IPS DF 4.7 (cell line): Measurements from ENCODE around the gene PIGB.
"Not testable (repeated sequence)": the region's sequence is repeated elsewhere in the genome, so short reads cannot be mapped to it uniquely, and the experiment has no call there.

Experiments used
- DNase-seq: peaks from one replicate; pipeline ENCODE4 v3.0.0-alpha.2; 2013; ENCODE audit warnings: low spot score; ENCODE audit errors: extremely low read depth

PIGB gene

DNA sequence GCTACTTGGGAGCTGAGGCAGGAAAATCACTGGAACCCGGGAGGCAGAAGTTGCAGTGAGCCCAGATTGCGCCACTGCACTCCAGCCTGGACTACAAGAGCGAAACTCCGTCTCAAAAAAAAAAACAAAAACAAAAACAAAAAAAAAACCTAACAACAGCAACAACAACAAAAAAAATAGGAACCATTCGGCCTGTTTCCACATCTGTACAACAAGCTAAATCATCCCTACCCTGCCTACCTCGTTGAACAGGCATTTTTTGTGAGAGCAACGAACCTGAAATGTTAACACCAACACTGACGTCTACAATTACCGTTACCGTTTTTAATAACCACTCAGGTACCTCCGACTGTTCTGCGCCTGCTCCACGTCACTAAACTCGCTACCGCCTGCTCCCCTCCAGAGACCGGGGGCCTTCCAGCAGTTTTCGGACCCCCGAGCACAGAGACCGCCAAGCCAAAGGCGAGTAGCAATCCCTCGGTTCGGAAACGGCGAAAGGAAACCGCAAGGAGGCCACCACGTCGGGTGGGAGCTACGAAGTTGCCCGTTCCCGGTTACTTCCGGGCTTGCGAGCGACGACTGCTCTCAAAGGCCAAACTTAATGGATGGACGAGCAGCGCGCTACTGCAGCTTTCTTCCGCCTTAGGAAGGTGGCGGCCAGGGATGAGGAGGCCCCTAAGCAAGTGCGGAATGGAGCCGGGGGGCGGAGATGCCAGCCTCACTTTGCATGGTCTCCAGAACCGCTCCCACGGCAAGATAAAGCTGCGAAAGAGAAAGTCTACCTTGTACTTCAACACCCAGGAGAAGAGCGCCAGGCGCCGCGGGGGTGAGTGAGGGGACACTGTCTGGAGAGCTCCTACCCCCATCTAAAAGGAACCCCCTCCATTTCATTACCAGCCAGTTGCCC is at the start of gene PIGB, which contains the start of gene PIGBOS1:
TSS of gene PIGB (plus strand) at position 635 of the 907 bp plus-strand sequence. CDS start at position 664, 29 bp downstream.
TSS of gene PIGBOS1 (minus strand) at position 536 of the 907 bp plus-strand sequence. CDS start 1,331 bp downstream, outside the sequence.
- no peak for DNase-seq

DNA sequence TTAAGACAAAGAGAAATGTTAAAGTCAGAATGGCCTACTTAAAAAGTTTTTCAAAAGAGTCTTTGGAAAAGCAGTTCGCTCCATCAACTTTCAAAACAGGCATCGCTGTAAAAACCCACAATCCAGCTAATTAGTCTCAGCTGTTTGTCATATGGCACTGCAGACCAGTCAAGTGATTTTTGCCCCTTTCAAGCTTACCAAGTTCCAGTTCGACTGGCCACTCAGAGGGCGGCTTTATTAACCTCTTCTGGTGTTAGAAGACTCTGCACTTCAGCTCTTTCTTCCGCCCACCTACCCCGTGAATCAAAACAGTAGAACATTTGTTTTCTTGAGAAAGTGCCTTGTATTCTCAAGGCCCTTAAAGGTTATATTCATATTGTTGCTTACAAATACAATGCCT is 48.7 kb upstream of the PIGB start:
- no peak for DNase-seq

- DNase-seq, result no peak
Measured at GRCh38 chr15:55276324-55276723, 42.7 kb upstream of the PIGB start.

DNA sequence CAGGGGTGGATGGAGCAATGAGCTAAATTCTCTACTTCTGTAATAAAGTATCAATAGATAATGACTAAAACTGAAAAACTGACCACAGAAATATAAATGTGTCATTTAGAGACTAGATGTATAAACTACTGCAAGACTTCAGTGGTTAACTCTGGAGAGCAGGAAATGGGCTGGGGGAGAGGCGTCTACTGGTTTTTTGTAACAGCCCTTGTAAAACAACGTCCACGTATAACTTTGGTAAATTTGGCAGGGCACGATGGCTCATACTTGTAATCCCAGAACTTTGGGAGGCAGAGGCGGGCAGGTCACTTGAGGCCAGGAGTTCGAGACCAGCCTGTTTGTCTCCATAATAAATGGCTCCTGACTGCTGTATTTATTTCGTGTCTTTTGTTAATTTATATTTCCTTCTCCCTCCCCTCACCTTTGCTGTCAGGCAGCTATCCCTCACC is 41.9 kb upstream of the PIGB start:
- no peak for DNase-seq

DNA sequence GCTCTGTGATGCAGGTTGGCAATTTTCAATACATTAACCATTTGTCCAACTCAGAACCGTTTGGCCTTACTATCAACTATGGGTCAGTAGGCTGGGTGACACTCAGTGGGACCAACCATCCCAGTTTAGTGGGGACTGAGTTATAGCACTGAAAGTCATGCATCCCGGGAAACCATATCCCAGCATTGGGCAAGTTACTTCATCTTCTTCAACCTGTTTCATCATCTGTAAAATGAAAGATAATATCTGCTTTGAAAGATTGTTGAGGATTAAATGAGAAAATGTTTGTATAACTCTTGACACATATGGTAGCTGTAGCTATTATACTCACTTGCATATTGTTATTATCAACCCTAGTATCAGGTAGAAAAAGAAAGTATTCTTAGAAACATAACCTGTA is 41.3 kb upstream of the PIGB start:
- DNase-seq, result no peak

GRCh38 chr15:55279100-55279745 is 39.8 kb upstream of the PIGB start:
- no peak for DNase-seq

GRCh38 chr15:55279746-55280351 is 39.2 kb upstream of the PIGB start:
- DNase-seq, result no peak

DNA sequence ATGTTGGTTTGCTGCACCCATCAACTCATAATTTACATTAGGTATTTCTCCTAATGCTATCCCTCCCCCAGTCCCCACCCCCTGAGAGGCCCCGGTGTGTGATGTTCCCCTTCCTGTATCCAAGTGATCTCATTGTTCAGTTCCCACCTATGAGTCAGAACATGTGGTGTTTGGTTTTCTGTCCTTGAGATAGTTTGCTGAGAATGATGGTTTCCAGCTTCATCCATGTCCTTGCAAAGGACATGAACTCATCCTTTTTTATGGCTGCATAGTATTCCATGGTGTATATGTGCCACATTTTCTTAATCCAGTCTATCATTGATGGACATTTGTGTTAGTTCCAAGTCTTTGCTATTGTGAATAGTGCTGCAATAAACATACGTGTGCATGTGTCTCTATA is 38.4 kb upstream of the PIGB start:
- not testable (repeated sequence) for DNase-seq

- DNase-seq, result no peak
Measured at GRCh38 chr15:55281517-55282228, 37.3 kb upstream of the PIGB start.

GRCh38 chr15:55282284-55282833 is 36.7 kb upstream of the PIGB start:
- DNase-seq, result no peak

DNA sequence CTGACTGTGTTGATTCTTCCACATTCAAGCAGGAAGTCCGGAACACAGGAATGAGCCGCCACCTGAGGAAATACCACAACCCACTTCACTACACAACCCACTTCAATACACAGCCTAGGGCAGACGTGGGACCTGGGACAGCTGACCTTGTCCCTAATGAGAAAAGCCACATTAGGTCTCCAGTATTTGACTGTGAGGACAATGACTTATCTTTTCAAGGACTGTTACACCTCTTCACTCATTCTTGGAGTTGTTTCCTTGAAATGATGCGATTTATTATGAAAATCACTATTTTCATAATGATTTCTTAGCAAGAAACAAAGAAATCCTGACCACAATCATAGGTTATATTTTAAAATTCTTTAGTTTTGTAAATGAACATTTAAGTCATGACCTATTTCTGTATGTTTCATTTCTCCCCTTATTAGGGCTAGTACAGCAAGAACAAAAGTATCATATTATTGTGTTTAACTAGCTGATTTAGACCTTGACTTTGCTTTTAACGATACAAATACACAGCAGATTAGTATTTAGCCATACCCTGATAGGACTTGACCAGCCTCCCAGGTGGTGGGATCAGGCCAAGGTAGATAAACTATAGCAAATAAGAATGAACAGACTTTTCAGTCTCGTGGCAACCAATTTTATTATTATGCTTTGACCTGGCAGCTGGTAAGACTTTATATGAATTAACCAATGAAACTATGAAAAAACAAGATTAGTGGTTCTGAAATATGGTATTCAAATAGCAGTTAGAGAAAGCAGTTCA is 35.5 kb upstream of the PIGB start:
- DNase-seq, result no peak

DNA sequence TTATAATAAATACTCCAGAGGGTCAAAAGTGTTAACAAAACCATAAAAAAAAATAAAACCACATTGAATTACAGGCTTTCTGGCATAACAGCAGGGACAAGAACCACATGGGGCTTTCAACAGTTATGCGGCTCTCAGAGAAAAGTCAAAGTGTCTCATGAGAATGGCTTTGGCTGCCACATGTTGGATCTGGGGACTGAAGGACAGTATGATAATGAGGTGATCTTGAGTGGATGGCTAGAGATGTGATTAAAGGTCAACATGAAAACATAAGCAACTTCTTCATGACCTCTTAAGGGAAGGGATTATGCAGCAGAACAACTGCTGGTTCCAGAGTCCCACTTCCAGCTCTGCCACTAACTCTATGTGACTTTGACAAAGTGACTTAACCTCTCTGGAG is 34.6 kb upstream of the PIGB start:
- no peak for DNase-seq

GRCh38 chr15:55286442-55287189 is 32.4 kb upstream of the PIGB start:
- DNase-seq, result not testable (repeated sequence)

DNA sequence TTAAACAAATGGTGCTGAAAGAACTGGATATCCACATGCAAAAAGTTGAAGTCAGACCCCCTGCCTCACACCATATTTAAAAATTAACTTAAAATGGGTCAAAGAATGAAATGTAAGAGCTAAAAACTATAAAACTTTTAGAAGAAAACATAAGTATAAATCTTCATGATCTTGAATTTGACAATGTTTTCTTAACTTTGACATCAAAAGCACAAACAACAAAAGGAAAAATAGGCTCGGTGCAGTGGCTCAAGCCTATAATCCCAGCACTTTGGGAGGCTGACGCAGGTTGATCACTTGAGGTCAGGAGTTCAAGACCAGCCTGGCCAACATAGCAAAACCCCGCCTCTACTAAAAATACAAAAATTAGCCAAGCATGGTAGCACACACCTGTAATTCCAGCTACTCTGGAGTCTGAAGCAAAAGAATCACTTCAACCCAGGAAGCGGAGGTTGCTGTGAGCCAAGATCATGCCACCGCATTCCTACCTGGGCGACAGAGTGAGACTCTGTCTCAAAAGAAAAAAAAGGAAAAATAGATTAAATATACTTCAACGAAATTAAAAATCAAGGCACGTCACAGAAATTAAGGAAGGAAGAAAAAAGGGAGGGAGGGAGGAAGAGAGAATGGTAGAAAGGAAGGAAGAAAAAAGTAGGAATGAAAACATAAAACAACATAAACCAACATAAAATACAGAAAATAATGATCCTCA is 30.9 kb upstream of the PIGB start:
- no peak for DNase-seq

DNA sequence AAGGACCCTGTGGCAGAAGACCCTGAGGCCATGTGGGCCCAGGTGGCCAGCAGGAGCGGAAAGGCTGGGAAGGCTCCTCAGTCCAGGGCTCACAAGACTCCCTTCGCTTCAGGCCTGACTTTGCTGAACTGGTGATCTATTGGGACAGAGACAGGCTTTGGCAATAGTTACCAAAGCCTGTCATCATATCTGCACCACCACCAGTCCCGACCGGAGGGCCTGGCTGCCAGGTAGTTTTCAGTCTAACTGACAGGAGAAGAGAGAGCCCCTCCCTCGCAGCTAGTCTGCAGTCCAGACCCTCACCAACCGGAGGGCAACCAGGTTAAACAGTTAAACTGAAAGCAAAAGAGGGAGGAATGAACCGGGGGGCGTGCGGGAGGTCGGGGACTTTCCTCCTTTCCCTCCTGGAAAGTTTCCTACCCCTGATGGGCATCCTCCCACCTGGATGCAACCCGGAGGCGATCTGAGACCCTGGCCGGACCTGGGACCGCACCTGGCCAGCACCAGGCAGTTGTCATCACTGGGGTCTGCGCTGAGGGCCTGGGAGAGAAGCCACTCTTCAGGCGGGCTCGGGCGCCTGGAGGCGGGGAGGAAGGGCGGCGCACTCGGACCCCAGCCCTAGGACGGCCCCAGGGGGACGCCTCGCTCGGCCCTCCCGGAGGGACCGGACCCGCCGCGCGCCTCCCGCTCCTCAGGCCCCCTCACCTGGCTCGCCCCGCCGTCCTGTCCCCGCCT is 29.8 kb upstream of the PIGB start:
- DNase-seq, result no peak

GRCh38 chr15:55289746-55290527 is 29.1 kb upstream of the PIGB start, which contains the start of gene RAB27A:
Gene RAB27A, minus strand, starts transcription at chr15:55289813. Its CDS starts 54,879 bp downstream, at chr15:55234934.
- DNase-seq, result no peak

DNA sequence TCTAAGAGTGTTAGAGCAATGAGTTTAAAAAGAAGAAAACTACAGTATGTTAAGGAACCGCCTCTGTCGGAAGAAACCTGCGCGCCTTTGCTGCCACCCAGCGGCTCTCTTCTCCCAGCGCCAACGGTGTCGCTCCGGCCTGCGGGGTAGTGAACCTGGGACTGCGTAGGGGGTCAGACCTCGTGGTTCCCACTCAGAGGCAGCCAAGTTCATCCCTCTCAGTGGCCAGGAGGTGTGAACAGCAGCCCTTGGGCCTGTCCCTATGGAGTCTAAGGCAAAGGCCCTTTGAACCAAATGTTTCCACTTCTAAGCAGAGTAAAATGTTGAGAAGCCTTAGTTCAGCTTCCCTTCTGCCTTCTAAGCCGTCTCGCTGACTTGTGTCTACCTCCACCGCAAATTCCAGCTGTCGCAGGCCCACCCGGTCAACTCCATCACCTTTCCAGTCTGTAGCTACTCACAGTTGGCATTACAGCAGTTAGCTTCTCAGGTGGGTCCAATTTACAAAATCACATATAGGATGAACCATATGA is 28.4 kb upstream of the PIGB start:
- DNase-seq, result no peak
